Esophagus muscularis mucosa (tissue), 4 donors: ENCODE results near the gene PDF. TPM values are rescaled to one million over a fixed set of nuclear protein-coding genes. Genes with fewer than 3 reads are reported as not detected.

Source experiments
- DNase-seq: peaks from one replicate; pipeline ENCODE4 v3.0.0-alpha.2; 2017; ENCODE audit errors: extremely low spot score
- H3K27ac ChIP-seq, 4 donors: fragments of 200-600 bp; sonication (generic); replicated peaks in 1 of 4; 1 replicate in 3 of 4; 2 replicates in 1 of 4; pipeline ENCODE4 v1.5.1; 2016 to 2019; ENCODE audit warnings: mild to moderate bottlenecking in 1 of 4
- H3K27me3 ChIP-seq, 4 donors: fragments of 200-600 bp; sonication (generic); one replicate each; pipeline versions ENCODE4 v1.5.1 to v1.6.0; 2016 to 2019
- H3K36me3 ChIP-seq, 4 donors: fragments of 200-600 bp; sonication (generic); one replicate each; pipeline ENCODE4 v1.5.1; 2016 to 2019
- H3K4me1 ChIP-seq, 4 donors: fragments of 200-600 bp; sonication (generic); one replicate each; pipeline ENCODE4 v1.5.1; 2016 to 2019
- H3K4me3 ChIP-seq, 4 donors: fragments of 200-600 bp; sonication (generic); 1 replicate in 2 of 4; 2 replicates in 2 of 4; pipeline ENCODE4 v1.5.1; 2016 to 2019; ENCODE audit warnings: mild to moderate bottlenecking in 4 of 4, moderate library complexity in 1 of 4
- H3K9me3 ChIP-seq, 4 donors: fragments of 200-600 bp; sonication (generic); 1 replicate in 3 of 4; 2 replicates in 1 of 4; pipeline ENCODE4 v1.5.1; 2016 to 2019
- CTCF ChIP-seq, 3 experiments: fragments of 200-600 bp in 2 of 3; fragments of 450-650 bp in 1 of 3; sonication (generic) in 2 of 3; IDR thresholded peaks; one replicate each; pipeline ENCODE4 v1.5.1; 2017 to 2019; ENCODE audit warnings: antibody characterized with exemption in 3 of 3, mild to moderate bottlenecking in 2 of 3, moderate library complexity in 1 of 3
- EP300 ChIP-seq: sonication (generic); formaldehyde crosslinking; IDR thresholded peaks from one replicate; pipeline ENCODE4 v1.6.1; 2017; ENCODE audit warnings: antibody characterized with exemption
- POLR2A ChIP-seq: fragments of 450-650 bp; IDR thresholded peaks from one replicate; pipeline ENCODE4 v1.6.1; 2017; ENCODE audit warnings: antibody characterized with exemption, moderate library complexity, mild to moderate bottlenecking, low read depth
- POLR2AphosphoS5 ChIP-seq, 2 donors: sonication (generic); formaldehyde crosslinking; IDR thresholded peaks; one replicate each; pipeline ENCODE4 v1.6.1; 2017; ENCODE audit warnings: antibody characterized with exemption in 2 of 2
- WGBS: methylation state at CpG from one replicate; pipeline ENCODE4 v1.1.5; 2018; 5-methylcytosine and 5-hydroxymethylcytosine counted together
- intact Hi-C: fragments of 100-400 bp; cut with DNase I; formaldehyde crosslinking; loops from one replicate; pipeline ENCODE4 v1.15.1; 2023
- total RNA-seq, 4 donors: library from RNA; depleted of rRNA; stranded (reverse); fragments of >200 nt; gene quantifications; one replicate each; pipeline versions ENCODE4 v1.1.0 to v1.2.1, GENCODE V29; 2016

PDF gene
- total RNA-seq, 4 donors from 2014 or later: 5.4 to 17.5 (median 12.6) TPM

GRCh38 chr16:69349536-69349935, 19.1 kb upstream of the PDF start:
- Histone ChIP-seq H3K36me3 (peaks cover 0 to 50% (median 24%) of the 10 kb centered on the region in 4 donors), H3K27me3 (no peaks in the 10 kb centered on the region), H3K4me1 (no peaks in the 10 kb centered on the region), H3K27ac (no peak overlapping the region), H3K4me3 (no peak overlapping the region), H3K9me3 (no peaks in the 10 kb centered on the region)
- intact Hi-C loops: no loop called here
- 90% methylated on average over 6 of the region's 10 CpGs for whole genome bisulfite sequencing
- TF ChIP-seq POLR2A (no peak), EP300 (no peak), POLR2AphosphoS5 (IDR thresholded peaks at IDR 0.05) (no peak), CTCF (IDR thresholded peaks at IDR 0.05) (no peak)
- DNase-seq: no peak

- intact Hi-C loops: no loop called here
- no peaks in the 10 kb centered on the region for H3K9me3 ChIP-seq
- no peak overlapping the region for H3K4me3 ChIP-seq
- WGBS: 94% methylated on average over 6 of the region's 6 CpGs
- H3K27me3 ChIP-seq: no peaks in the 10 kb centered on the region
- no peak overlapping the region for H3K27ac ChIP-seq
- no peak for DNase-seq
- peaks cover 0 to 53% (median 25%) of the 10 kb centered on the region in 4 donors for H3K36me3 ChIP-seq
- no peaks in the 10 kb centered on the region for H3K4me1 ChIP-seq
- no peak for TF ChIP-seq POLR2A
- no peak for TF ChIP-seq EP300
- no peak for TF ChIP-seq CTCF (IDR thresholded peaks at IDR 0.05)
- TF ChIP-seq POLR2AphosphoS5 (IDR thresholded peaks at IDR 0.05): no peak
These were observed 17.8 kb upstream of the PDF start for GRCh38 chr16:69348222-69348621.

GRCh38 chr16:69346683-69347082, 16.3 kb upstream of the PDF start:
- 94% methylated on average over 5 of the region's 6 CpGs for WGBS

DNA sequence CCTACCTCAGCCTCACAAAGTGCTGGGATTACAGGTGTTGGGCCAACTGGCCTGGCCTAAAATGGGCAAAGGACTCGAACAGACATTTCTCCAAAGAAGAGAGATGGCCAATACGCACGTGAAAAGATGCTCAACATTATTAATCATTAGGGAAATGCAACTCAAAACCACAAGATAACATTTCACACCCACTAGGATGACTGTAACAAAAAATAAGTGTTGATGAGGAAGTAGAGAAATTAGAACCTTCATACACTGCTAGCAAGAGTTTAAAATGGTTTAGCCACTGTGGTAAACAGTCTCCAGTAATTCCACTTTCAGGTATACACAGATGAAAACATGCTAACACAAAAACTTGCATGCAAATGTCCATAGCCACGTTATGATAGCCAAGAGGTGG, 15.5 kb upstream of the PDF start:
- no peaks in the 10 kb centered on the region for H3K27me3 ChIP-seq
- TF ChIP-seq EP300 (no peak), CTCF (IDR thresholded peaks at IDR 0.05) (no peak), POLR2AphosphoS5 (IDR thresholded peaks at IDR 0.05) (no peak), POLR2A (no peak)
- H3K27ac ChIP-seq: no peak overlapping the region
- intact Hi-C loops: no loop called here
- no peak for DNase-seq
- 78% methylated on average over 4 of the region's 4 CpGs for WGBS
- no peaks in the 10 kb centered on the region for H3K9me3 ChIP-seq
- peaks cover 8 to 60% (median 29%) of the 10 kb centered on the region in 4 donors for H3K36me3 ChIP-seq
- peaks cover 2 to 6% (median 5%) of the 10 kb centered on the region in 4 donors for H3K4me1 ChIP-seq
- no peak overlapping the region for H3K4me3 ChIP-seq

More at GRCh38 chr16:69346683-69347082, 16.3 kb upstream of the PDF start:
- H3K27ac ChIP-seq: no peak overlapping the region
- no peaks in the 10 kb centered on the region for H3K4me1 ChIP-seq
- intact Hi-C loops: no loop called here
- no peaks in the 10 kb centered on the region for H3K27me3 ChIP-seq
- H3K4me3 ChIP-seq: no peak overlapping the region
- no peak for DNase-seq
- H3K36me3 ChIP-seq: peaks cover 3 to 60% (median 28%) of the 10 kb centered on the region in 4 donors
- no peaks in the 10 kb centered on the region for H3K9me3 ChIP-seq
- TF ChIP-seq POLR2AphosphoS5 (IDR thresholded peaks at IDR 0.05) (no peak), EP300 (no peak), POLR2A (no peak), CTCF (IDR thresholded peaks at IDR 0.05) (no peak)

- WGBS: 88% methylated on average over 5 of the region's 5 CpGs
These were observed 13.8 kb upstream of the PDF start for GRCh38 chr16:69344171-69344570.

More at GRCh38 chr16:69344171-69344570, 13.8 kb upstream of the PDF start:
- no peak for DNase-seq
- H3K27me3 ChIP-seq: no peaks in the 10 kb centered on the region
- intact Hi-C loops: no loop called here
- TF ChIP-seq POLR2AphosphoS5 (IDR thresholded peaks at IDR 0.05): no peak
- TF ChIP-seq CTCF (IDR thresholded peaks at IDR 0.05): no peak
- no peak for TF ChIP-seq POLR2A
- no peak for TF ChIP-seq EP300
- peaks cover 8 to 47% (median 25%) of the 10 kb centered on the region in 4 donors for H3K36me3 ChIP-seq
- H3K4me3 ChIP-seq: no peak overlapping the region
- H3K27ac ChIP-seq: no peak overlapping the region
- no peaks in the 10 kb centered on the region for H3K9me3 ChIP-seq
- H3K4me1 ChIP-seq: peaks cover 11 to 17% (median 15%) of the 10 kb centered on the region in 4 donors
